Ishikawa (cell line): ENCODE measurements around the gene TAF3.

Experiments
- CEBPB ChIP-seq: IDR thresholded peaks from 2 replicates; pipeline ENCODE4 v1.6.1; 2012
- CREB1 ChIP-seq: IDR thresholded peaks from 2 replicates; pipeline ENCODE4 v1.6.1; 2012; ENCODE audit warnings: low read depth
- EGR1 ChIP-seq: IDR thresholded peaks from 2 replicates; pipeline ENCODE4 v1.6.1; 2012
- EP300 ChIP-seq: IDR thresholded peaks from 2 replicates; pipeline ENCODE4 v1.6.1; 2012; ENCODE audit warnings: borderline replicate concordance
- FOXM1 ChIP-seq: IDR thresholded peaks from 2 replicates; pipeline ENCODE4 v1.6.1; 2012; ENCODE audit warnings: low read depth, borderline replicate concordance
- MAX ChIP-seq: IDR thresholded peaks from 2 replicates; pipeline ENCODE4 v1.6.1; 2012
- NFIC ChIP-seq: IDR thresholded peaks from 2 replicates; pipeline ENCODE4 v1.6.1; 2012
- RAD21 ChIP-seq: IDR thresholded peaks from 2 replicates; pipeline ENCODE4 v1.6.1; 2012; ENCODE audit warnings: low read depth
- REST ChIP-seq: IDR thresholded peaks from 2 replicates; pipeline ENCODE4 v1.6.1; 2012; ENCODE audit warnings: low read depth, mild to moderate bottlenecking
- TAF1 ChIP-seq: IDR thresholded peaks from 2 replicates; pipeline ENCODE4 v1.6.1; 2012; ENCODE audit warnings: low read depth, mild to moderate bottlenecking
- TCF12 ChIP-seq: IDR thresholded peaks from 2 replicates; pipeline ENCODE4 v1.6.1; 2012; ENCODE audit warnings: low read depth
- TEAD4 ChIP-seq: IDR thresholded peaks from 2 replicates; pipeline ENCODE4 v1.6.1; 2012
- USF1 ChIP-seq: IDR thresholded peaks from 2 replicates; pipeline ENCODE4 v1.6.1; 2012
- YY1 ChIP-seq: IDR thresholded peaks from 2 replicates; pipeline ENCODE4 v1.6.1; 2012; ENCODE audit warnings: low read depth
- ZBTB7A ChIP-seq: IDR thresholded peaks from 2 replicates; pipeline ENCODE4 v1.6.1; 2012; ENCODE audit warnings: low read depth

Gene TAF3

GRCh38 chr10:7804216-7804615 is 14.1 kb upstream of the TAF3 start:
- TF ChIP-seq TCF12 (no peak), FOXM1 (no peak), EP300 (no peak), EGR1 (no peak), RAD21 (no peak), YY1 (no peak), ZBTB7A (no peak), MAX (no peak), TAF1 (no peak), USF1 (no peak), REST (no peak)

GRCh38 chr10:7804741-7805140 is 13.6 kb upstream of the TAF3 start:
- TF ChIP-seq REST: no peak
- TF ChIP-seq TAF1: no peak
- TF ChIP-seq TEAD4: no peak
- no peak for TF ChIP-seq EGR1
- TF ChIP-seq MAX: no peak

GRCh38 chr10:7808686-7809267 is 9.5 kb upstream of the TAF3 start:
- TF ChIP-seq NFIC: no peak
- no peak for TF ChIP-seq REST
- TF ChIP-seq EP300: no peak
- no peak for TF ChIP-seq USF1
- TF ChIP-seq MAX: no peak
- TF ChIP-seq ZBTB7A: no peak
- no peak for TF ChIP-seq EGR1
- TF ChIP-seq YY1: no peak
- no peak for TF ChIP-seq TCF12
- TF ChIP-seq TAF1: no peak
- TF ChIP-seq RAD21: no peak
- TF ChIP-seq CREB1: no peak
- TF ChIP-seq FOXM1: no peak
- TF ChIP-seq CEBPB: no peak
- TF ChIP-seq TEAD4: no peak

- no peak for TF ChIP-seq TCF12
- TF ChIP-seq EP300: no peak
- TF ChIP-seq TAF1: no peak
- TF ChIP-seq CREB1: no peak
Measured at GRCh38 chr10:7810443-7810842, 7.9 kb upstream of the TAF3 start.

- no peak for TF ChIP-seq TCF12
Measured at GRCh38 chr10:7811000-7811399, 7.3 kb upstream of the TAF3 start.
